Parathyroid adenoma (tissue), 2 donors: Measurements from ENCODE around the gene SETD9.

Source experiments
- H2AFZ ChIP-seq: fragments of 300-600 bp; sonication (generic); one replicate; pipeline ENCODE4 v1.7.0; 2017; ENCODE audit warnings: antibody characterized with exemption, mild to moderate bottlenecking
- H3K27ac ChIP-seq: fragments of 300-600 bp; sonication (generic); one replicate; pipeline ENCODE4 v1.7.0; 2017
- H3K27me3 ChIP-seq: fragments of 300-600 bp; sonication (generic); one replicate; pipeline ENCODE4 v1.7.0; 2017; ENCODE audit warnings: low read length; ENCODE audit not compliant: control insufficient read depth, insufficient read depth
- H3K36me3 ChIP-seq: fragments of 300-600 bp; sonication (generic); one replicate; pipeline ENCODE4 v1.7.0; 2017; ENCODE audit warnings: low read length; ENCODE audit not compliant: control insufficient read depth, insufficient read depth
- H3K4me1 ChIP-seq: fragments of 300-600 bp; sonication (generic); one replicate; pipeline ENCODE4 v1.7.0; 2017; ENCODE audit warnings: control low read depth
- H3K4me2 ChIP-seq: fragments of 300-600 bp; sonication (generic); one replicate; pipeline ENCODE4 v1.7.0; 2017; ENCODE audit warnings: low read length
- H3K4me3 ChIP-seq: fragments of 300-600 bp; sonication (generic); one replicate; pipeline ENCODE4 v1.7.0; 2017; ENCODE audit warnings: low read depth, low read length
- H3K79me2 ChIP-seq: fragments of 300-600 bp; sonication (generic); one replicate; pipeline ENCODE4 v1.7.0; 2017; ENCODE audit warnings: control low read depth
- H3K9ac ChIP-seq: fragments of 300-600 bp; sonication (generic); one replicate; pipeline ENCODE4 v1.7.0; 2017; ENCODE audit warnings: mild to moderate bottlenecking
- H3K9me3 ChIP-seq: fragments of 300-600 bp; sonication (generic); one replicate; pipeline ENCODE4 v1.7.0; 2017; ENCODE audit warnings: low read length; ENCODE audit not compliant: control insufficient read depth
- CTCF ChIP-seq: fragments of 300-600 bp; sonication (generic); IDR thresholded peaks from one replicate; pipeline ENCODE4 v1.7.0; 2017; ENCODE audit warnings: antibody characterized with exemption, mild to moderate bottlenecking
- donor health status: primary hyperparathyroidism.

The SETD9 gene

DNA sequence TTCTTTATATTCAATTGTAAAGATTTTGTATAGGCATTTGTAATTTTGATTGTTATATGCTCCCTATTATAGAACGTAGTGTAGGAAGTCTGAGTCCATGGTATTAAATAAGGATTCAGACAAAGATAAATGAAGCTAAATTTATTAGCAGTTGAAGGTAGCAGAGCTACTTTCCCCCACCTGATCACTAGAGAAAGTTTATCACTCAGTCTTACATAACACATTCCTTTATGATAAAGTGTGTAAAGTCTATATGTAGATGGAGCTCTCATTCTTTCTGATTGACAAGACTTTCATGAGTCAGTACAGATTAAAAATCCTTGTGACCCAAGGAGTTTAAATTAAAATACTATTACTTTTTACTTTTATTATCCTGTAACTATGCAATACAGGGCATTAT, 44.9 kb downstream of the SETD9 start:
- Histone ChIP-seq H3K27me3 (no peaks in the 10 kb centered on the region), H3K4me3 (no peak overlapping the region), H3K9me3 (no peaks in the 10 kb centered on the region), H3K27ac (no peak overlapping the region), H2AFZ (no peak overlapping the region), H3K9ac (no peak overlapping the region), H3K36me3 (no peaks in the 10 kb centered on the region), H3K79me2 (peaks cover 8% of the 10 kb centered on the region), H3K4me1 (no peaks in the 10 kb centered on the region), H3K4me2 (no peak overlapping the region)
- TF ChIP-seq CTCF, result no peak

DNA sequence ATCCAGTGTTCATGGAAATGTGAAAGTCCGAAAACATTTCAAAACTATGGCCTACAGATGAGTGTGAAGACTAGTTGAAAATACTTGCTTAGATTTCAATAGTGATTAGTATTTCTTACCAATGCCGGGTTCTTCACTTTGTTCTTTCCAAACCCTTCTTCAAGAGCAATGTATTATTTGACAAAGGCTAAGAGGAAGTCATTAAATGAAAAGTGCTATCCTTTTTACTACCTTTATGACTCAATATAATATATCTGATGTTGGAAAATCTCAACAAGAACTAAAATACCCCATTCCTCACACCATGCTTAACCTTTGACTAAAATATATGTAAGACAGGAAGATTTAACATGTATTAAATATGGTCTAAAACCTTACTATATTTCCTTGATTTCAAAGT, 49.2 kb downstream of the SETD9 start:
- H3K36me3 ChIP-seq, result no peaks in the 10 kb centered on the region
- TF ChIP-seq CTCF, result no peak
- H3K4me1 ChIP-seq, result no peaks in the 10 kb centered on the region
- H3K9me3 ChIP-seq, result no peaks in the 10 kb centered on the region
- no peak overlapping the region for H3K9ac ChIP-seq
- H3K27me3 ChIP-seq, result no peaks in the 10 kb centered on the region
- H2AFZ ChIP-seq, result no peak overlapping the region
- no peak overlapping the region for H3K27ac ChIP-seq
- H3K79me2 ChIP-seq, result no peaks in the 10 kb centered on the region
- no peak overlapping the region for H3K4me3 ChIP-seq
- H3K4me2 ChIP-seq, result no peak overlapping the region

- Histone ChIP-seq H3K27me3 (no peaks in the 10 kb centered on the region), H3K4me2 (no peak overlapping the region), H3K9me3 (no peaks in the 10 kb centered on the region), H3K9ac (no peak overlapping the region), H3K4me3 (no peak overlapping the region), H3K79me2 (no peaks in the 10 kb centered on the region), H3K27ac (no peak overlapping the region), H3K36me3 (no peaks in the 10 kb centered on the region), H2AFZ (no peak overlapping the region), H3K4me1 (no peaks in the 10 kb centered on the region)
- TF ChIP-seq CTCF, result no peak
Measured at GRCh38 chr5:56959326-56959725, 49.9 kb downstream of the SETD9 start.

- Histone ChIP-seq H3K4me2 (no peak overlapping the region), H3K27me3 (no peaks in the 10 kb centered on the region), H2AFZ (no peak overlapping the region), H3K9me3 (no peaks in the 10 kb centered on the region), H3K27ac (no peak overlapping the region), H3K9ac (no peak overlapping the region), H3K4me3 (no peak overlapping the region), H3K79me2 (no peaks in the 10 kb centered on the region), H3K36me3 (no peaks in the 10 kb centered on the region), H3K4me1 (no peaks in the 10 kb centered on the region)
- no peak for TF ChIP-seq CTCF
Measured at GRCh38 chr5:56961746-56962145, 52.4 kb downstream of the SETD9 start.

DNA sequence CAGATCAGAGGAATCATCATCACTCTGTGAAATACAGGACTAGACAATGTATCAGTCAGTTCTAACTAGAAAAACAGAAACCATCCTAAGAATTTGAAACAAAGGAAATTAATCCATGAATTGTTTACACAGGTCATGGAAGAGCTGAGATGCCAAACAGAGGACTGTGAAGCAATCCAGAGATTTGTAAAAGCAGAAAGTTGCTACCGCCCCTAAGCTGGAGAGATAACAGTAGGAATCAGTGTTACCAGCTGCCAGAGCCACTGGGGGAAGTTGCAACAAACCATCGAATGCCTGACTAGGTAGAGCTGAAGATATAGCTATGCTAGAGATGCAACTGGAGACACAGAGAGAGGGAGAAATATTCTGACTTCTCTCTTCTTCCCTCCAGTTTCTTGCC, 52.9 kb downstream of the SETD9 start:
- no peaks in the 10 kb centered on the region for H3K4me1 ChIP-seq
- no peak for TF ChIP-seq CTCF
- H3K4me2 ChIP-seq, result no peak overlapping the region
- H3K9ac ChIP-seq, result no peak overlapping the region
- no peak overlapping the region for H3K4me3 ChIP-seq
- H3K27ac ChIP-seq, result no peak overlapping the region
- H3K9me3 ChIP-seq, result no peaks in the 10 kb centered on the region
- no peaks in the 10 kb centered on the region for H3K27me3 ChIP-seq
- no peaks in the 10 kb centered on the region for H3K36me3 ChIP-seq
- H3K79me2 ChIP-seq, result no peaks in the 10 kb centered on the region
- H2AFZ ChIP-seq, result no peak overlapping the region
